Stimulated activated CD4-positive, alpha-beta T cell treated with anti-CD3 and anti-CD28 coated beads, Interleukin-15, amount 100 ng/mL, for 1 hour (primary cell): ENCODE data around the gene TDRD6.
"Not testable (repeated sequence)": the region's sequence is repeated elsewhere in the genome, so short reads cannot be mapped to it uniquely, and the experiment has no call there.

Experiments used
- DNase-seq, 2 donors: peaks; one replicate each; pipeline ENCODE4 v3.0.0-alpha.2; 2020; ENCODE audit warnings: low read depth in 1 of 2, low spot score in 1 of 2

TDRD6 gene

DNA sequence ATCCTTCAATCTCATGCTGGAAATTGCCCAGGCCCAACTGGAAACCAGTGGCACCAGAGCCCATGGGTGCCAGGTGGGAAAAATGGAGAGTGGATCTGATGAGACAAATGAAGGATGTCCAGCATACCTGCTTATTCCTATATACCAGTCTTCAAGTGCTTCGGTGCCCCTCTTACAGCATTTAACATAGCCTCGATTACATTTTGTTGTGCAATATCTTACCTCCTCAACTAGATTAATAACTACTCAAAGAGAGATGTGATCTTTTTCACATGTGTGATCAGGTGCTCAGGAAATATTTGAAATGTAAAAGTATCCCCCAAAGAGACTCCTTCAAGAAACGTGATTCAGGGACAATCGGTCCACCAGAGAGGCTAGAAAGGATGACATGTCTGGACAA is 54.2 kb downstream of the TDRD6 start:
- DNase-seq: no peak

DNA sequence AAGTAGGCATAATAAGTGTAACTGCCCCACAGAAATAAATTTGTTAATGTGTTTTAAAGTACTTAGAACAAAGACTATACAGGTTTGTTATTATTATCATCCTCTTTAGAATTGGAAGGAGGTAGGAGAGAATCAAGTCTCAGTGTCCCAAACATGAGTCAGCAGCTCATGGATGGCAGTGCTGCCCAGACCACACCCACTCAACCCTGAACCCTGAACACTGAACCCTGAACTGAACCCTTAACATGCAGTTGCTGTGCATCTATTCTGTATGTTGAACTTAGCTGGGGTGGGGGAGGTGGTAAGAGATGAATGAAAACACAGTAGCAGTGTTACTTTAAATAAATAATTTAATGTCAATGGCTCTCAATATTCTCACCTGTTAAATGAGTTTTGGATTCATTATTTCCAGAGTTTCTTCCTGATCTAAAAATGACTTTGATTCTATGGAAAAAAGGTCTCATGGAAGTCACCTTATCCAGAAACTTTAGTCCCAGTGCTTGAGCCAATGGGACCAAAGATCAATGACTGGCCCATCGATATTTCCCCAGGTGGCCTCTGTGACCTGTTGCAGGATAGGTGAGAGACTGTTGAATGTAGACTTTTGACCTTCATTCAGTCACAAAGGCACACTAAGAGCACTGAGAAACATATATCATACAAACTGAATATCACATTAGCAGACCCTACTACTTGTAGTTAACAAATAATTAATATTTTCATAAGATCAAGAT is 55.9 kb downstream of the TDRD6 start:
- no peak for DNase-seq

DNA sequence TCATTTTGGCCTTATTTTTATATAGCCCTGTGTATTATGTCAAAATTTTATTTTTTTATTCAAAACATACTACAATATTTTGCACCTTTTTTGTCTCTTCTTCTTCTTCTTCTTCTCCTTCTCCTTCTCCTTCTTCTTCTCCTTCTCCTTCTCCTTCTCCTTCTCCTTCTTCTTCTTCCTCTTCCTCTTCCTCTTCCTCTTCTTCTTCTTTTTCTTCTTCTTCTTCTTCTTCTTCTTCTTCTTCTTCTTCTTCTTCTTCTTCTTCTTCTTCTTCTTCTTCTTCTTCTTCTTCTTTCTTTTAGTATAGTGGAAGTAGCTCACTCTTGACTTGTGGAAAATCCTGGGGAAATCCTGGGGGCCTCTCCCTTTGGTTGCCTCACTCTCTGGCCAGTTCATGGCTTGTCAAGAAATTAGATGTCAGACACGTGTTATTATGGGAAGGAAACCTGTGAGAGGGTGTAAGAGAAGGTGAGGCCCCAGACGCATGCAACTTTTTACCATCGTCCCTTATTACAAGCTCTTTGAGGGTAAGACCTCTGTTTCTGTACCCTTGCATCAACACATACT is 56.6 kb downstream of the TDRD6 start:
- DNase-seq: not testable (repeated sequence)

DNA sequence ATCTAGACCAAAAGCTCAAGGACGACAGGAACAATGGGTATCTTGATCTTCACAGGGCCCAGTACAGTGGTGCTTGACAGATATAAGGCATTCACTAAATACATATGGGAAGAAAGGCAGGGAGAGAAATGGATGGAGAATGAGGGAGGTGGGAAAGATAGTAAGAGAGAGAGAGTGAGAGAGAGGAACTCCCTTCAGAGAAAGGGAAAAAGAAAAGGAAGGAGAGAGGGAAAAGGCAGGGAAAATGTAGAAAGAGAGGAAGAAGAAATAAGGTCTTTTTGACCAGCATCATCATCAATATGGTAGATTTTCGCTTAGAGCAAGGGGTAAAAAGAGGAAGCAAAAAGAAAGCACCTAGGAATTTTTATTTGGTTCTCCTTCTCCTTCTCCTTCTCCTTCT is 58.3 kb downstream of the TDRD6 start:
- DNase-seq: no peak

DNA sequence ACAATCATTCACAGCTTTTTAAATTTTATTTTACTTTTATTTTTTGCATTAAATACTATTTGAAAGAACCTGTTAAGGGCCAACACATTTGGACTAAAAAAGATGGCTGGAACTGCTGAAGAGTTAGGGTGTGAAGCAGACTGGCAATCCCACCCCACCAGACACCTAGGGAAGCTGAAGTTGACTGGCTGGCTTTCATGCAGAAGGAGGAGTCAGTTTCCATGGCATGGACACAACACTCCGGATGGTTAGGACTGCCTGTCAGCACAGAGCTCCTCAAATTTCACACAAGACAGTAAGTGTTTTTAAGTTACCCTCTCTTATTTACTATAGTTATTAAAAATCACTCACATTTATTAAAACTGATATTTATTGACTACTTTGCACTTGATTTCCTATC is 59.0 kb downstream of the TDRD6 start, which contains the start of gene ANKRD66:
ANKRD66 (plus strand) TSS at position 238 of the 400 bp plus-strand sequence. CDS start 5,016 bp downstream, outside the sequence.
- DNase-seq: no peak

DNA sequence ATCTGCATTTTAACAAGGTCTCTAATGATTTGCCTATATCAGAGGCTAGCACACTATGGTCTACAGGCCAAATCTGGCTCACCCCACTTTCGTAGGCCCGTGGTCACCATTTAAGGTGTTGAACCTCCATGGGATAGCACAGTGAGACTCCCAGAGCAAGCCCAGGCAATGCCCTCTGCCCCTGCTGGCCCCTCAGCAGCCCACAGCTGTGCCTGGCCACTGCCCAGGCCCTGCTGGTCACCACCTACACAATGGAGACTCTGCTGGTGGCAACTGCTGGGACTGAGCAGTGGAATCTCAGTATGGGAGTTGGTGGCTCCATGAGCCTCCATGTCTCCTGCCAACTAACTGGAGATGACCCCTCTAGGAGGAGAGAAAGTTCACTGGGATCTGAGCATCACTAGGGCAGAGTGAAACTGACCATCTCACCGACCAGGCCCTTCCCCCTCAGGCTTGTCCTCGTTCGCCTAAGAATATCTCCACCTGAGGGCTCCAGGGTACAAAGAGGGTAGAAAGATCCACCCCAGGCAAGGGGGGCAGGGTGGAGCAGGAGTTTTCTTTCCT is 61.3 kb downstream of the TDRD6 start:
- DNase-seq: no peak

DNA sequence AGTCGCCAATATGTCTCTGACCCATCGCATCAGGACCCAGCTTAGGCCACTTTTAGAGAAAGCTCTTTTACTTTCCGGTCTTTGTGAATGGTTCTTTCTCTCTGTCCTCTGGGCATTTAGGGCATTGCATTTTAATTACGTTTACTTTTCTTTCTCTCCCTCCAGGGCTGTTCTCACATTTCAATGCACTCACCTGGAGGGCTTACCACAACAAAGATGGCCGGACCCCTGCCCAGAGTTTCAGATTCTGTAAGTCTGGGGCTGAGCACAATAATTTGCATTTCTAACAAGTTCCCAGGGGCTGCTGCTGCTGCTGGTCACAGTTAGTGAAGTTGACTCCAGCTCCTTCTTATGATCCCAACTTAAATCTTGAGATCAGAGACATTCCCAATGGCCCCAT is 62.0 kb downstream of the TDRD6 start:
- DNase-seq: no peak

DNA sequence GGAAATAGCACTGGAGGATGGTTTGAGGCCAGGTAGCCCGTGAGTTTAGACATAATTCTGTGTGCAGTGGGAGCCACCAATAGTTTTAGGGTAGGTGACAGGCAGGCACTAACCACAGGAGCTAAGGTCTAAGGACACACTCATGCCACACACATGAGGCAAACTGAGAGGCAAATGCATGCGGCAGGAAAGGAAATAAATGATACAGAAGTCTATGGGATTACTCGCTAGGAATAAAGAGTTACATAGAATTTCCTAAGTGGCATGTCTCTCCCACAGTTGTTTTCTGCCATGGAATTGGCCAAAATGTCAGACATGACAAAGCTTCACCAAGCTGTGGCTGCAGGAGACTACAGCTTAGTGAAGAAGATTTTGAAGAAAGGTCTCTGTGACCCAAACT is 64.0 kb downstream of the TDRD6 start:
- no peak for DNase-seq
